GM12872 (cell line): ENCODE data around the gene ARHGEF26.

Source experiments
- TF ChIP-seq, protein P1 (sequence below): IDR thresholded peaks from 3 replicates; pipeline ENCODE4 v1.5.1; 2011; ENCODE audit warnings: low read depth, mild to moderate bottlenecking, low read length, moderate library complexity; ENCODE audit not compliant: insufficient read depth

The ARHGEF26 gene

GRCh38 chr3:154132777-154133375, 11.7 kb downstream of the ARHGEF26 start:
- TF ChIP-seq, protein P1, sequence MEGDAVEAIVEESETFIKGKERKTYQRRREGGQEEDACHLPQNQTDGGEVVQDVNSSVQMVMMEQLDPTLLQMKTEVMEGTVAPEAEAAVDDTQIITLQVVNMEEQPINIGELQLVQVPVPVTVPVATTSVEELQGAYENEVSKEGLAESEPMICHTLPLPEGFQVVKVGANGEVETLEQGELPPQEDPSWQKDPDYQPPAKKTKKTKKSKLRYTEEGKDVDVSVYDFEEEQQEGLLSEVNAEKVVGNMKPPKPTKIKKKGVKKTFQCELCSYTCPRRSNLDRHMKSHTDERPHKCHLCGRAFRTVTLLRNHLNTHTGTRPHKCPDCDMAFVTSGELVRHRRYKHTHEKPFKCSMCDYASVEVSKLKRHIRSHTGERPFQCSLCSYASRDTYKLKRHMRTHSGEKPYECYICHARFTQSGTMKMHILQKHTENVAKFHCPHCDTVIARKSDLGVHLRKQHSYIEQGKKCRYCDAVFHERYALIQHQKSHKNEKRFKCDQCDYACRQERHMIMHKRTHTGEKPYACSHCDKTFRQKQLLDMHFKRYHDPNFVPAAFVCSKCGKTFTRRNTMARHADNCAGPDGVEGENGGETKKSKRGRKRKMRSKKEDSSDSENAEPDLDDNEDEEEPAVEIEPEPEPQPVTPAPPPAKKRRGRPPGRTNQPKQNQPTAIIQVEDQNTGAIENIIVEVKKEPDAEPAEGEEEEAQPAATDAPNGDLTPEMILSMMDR: no peak

DNA sequence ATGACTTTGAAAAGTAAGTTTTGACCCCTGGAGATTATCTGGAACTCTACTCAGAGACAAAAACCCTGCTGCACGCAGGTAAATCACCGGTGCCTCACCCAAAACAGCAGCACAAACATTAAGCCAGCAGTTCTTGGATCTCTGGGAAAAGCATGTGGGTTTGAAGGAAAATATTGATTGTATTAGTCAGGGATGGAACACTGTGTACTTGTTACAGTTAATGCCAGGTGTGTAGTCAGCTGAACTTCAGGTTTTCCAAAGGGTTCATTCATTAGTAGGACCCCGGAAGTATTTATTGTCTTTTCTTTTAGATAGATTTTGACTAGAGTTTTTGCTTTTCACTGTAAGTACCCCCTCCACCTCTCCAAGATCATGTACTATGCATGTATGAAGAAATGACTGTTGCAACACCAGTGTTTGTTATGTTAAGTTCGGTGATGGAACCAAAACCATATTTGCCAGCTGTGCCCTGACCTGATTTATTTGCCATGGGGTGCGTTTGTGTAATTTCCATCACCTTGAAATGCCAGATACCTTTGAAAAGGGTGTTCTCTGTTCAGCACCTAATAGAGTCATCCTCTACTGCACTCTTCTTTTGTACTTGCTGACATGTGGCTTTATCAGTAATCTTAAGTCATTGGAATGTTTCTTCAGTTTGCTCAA, 14.5 kb downstream of the ARHGEF26 start:
- TF ChIP-seq, protein P1: no peak

DNA sequence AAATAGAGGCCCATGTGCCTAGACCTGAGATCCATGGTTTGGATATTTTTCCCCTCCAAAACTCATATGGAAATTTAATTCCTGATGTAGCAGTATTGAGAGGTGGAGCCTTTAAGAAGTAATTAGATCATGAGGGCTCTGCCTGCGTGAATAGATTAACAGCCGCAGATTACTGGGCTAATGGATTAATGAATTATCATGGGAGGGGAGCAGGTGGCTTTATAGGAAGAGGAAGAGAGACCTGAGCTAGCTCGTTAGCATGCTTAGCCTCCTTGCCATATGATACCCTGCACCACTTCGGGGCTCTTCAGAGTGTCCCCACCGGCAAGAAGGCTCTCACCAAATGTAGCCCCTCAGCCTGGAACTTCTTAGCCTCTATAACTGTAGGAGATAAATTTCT, 15.8 kb downstream of the ARHGEF26 start:
- TF ChIP-seq, protein P1: no peak

- TF ChIP-seq, protein P1: no peak
These were observed 18.8 kb downstream of the ARHGEF26 start for GRCh38 chr3:154139996-154140436.

DNA sequence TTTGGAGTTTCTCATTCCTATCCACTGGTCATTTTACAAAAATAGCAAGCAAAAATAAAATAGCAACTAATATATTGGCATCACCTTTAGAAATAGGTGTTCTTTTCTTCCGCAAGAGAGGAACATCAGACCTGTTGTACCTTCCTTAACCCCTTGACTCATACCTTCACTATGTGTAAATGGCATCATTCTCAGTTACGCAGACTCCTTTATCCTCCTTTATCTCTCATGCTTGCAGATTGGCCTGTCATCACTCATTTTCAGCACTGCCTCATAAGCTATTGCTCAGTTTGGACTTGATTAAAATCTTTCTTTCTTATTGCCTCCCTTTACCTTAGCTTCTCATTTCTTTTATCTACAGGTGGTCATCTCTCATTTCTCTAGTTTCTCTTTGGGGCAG, 21.4 kb downstream of the ARHGEF26 start:
- TF ChIP-seq, protein P1: no peak

- TF ChIP-seq, protein P1: no peak
These were observed 22.7 kb downstream of the ARHGEF26 start for GRCh38 chr3:154143873-154144272.

GRCh38 chr3:154144825-154145465, 23.8 kb downstream of the ARHGEF26 start:
- TF ChIP-seq, protein P1: no peak
